ENCODE data around the gene MAP3K15.

The MAP3K15 gene

DNA sequence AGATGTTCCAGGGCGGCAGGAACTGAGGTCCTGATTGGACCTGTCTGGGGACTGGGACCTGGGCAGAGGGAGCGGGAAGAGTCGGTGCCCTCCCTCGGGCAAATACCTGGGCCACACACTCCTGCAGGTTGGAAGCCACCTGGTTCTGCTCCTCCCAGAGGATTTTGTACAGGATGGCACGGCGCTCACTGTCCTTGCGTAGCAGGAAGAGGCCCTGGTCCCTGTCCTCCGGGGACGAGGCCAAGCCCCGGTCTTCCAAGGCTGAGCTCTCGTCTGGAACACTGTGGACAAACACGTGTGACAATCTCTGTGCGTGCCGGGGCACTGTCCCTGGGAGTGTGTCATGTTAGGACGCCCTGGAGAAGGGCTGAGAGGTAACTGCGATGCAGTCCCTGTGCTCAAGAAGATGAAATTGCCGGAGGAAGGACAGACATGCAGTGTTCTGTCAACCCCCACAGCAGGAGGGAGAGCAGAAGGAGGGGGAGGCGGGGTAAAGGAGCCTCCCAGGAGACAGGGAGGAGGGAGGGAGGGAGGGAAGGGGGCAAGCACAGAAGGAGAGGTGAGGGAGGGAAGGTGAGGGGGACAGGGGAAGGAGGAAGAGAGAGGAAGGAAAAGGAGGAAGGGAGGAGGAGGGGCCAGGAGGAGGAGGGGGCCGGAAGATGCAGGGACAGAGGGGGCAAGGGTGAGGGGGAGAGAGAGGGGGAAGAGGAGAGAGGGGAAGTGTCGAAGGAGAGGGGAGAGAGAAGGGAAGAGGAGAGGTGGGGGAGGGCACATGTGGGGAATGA lies 142.6 kb downstream of the MAP3K15 start:
- TF ChIP-seq, protein P1, sequence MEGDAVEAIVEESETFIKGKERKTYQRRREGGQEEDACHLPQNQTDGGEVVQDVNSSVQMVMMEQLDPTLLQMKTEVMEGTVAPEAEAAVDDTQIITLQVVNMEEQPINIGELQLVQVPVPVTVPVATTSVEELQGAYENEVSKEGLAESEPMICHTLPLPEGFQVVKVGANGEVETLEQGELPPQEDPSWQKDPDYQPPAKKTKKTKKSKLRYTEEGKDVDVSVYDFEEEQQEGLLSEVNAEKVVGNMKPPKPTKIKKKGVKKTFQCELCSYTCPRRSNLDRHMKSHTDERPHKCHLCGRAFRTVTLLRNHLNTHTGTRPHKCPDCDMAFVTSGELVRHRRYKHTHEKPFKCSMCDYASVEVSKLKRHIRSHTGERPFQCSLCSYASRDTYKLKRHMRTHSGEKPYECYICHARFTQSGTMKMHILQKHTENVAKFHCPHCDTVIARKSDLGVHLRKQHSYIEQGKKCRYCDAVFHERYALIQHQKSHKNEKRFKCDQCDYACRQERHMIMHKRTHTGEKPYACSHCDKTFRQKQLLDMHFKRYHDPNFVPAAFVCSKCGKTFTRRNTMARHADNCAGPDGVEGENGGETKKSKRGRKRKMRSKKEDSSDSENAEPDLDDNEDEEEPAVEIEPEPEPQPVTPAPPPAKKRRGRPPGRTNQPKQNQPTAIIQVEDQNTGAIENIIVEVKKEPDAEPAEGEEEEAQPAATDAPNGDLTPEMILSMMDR (conservative IDR thresholded peaks at IDR 0.05; ENCODE audit: low read depth, low read length): no peak
- peak; percentile 10 for DNase-seq (ENCODE audit: low read depth)
- peak overlapping the region; percentile 48 for H3K4me3 ChIP-seq (ENCODE audit: low read depth, low read length)

DNA sequence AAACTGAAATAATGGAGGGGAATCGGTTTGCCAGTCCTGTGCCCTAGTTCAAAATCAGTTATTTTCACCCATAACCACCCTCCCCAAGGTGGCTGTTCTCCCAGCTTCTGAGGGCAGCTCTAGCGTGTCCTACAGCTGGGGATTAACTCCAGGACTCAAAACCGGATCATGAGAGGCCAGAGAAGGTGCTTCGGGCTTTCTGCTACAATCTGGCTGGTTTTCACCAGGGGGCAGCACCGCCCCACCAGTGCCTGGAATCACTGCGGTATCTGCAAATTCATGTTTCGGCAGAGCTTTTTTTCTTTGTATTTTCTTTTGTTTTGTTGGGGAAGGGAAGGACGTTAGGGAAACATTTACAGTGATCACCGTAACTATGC lies 143.2 kb downstream of the MAP3K15 start:
- TF ChIP-seq, protein P1 (conservative IDR thresholded peaks at IDR 0.05; ENCODE audit: low read depth, low read length): peak; percentile 83
- DNase-seq (ENCODE audit: low read depth): peak; percentile 79
- H3K4me3 ChIP-seq (ENCODE audit: low read depth, low read length): peak overlapping the region; percentile 48

DNA sequence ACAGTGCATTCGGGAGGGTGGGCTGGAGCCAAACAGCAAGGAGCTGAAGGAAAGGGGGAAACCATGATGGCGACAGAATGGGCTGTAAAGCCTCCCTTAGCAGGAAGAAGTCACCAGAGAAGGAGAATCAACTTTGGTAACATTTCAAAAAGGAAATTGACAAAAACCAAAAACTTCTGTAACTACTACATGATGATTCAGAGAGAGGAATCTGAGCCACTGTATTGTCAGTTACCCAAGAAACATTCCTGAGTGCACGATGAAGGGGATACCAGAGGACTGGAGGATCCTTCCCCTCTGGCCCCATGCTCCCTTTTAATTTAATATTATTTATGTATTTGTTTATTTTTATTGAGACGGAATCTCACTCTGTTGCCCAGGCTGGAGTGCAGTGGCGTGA lies 145.2 kb downstream of the MAP3K15 start:
- H3K4me3 ChIP-seq (ENCODE audit: low read depth, low read length): no peak overlapping the region
- TF ChIP-seq, protein P1 (conservative IDR thresholded peaks at IDR 0.05; ENCODE audit: low read depth, low read length): no peak
- DNase-seq (ENCODE audit: low read depth): peak; percentile 49

DNA sequence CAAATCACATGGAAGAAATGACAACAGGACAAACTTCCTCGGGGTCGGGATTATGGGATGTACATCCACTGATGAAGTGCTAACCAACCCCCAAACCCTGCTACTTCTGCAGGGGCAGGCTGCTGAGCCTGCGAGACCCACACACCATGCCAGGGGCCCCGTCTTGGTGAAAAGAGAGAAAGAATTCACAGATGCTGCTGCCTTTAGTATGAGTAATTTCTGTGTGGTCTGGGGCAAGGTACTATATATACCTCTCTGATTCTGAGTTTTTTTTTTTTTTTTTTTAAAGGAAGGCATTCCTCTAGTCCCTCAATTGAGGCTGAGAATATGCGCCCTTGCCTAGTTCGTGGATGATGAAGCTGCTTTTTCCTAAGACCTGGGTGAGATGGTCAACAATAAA lies 146.7 kb downstream of the MAP3K15 start:
- no peak overlapping the region for H3K4me3 ChIP-seq (ENCODE audit: low read depth, low read length)
- DNase-seq (ENCODE audit: low read depth): no peak
- TF ChIP-seq, protein P1 (conservative IDR thresholded peaks at IDR 0.05; ENCODE audit: low read depth, low read length): no peak

DNA sequence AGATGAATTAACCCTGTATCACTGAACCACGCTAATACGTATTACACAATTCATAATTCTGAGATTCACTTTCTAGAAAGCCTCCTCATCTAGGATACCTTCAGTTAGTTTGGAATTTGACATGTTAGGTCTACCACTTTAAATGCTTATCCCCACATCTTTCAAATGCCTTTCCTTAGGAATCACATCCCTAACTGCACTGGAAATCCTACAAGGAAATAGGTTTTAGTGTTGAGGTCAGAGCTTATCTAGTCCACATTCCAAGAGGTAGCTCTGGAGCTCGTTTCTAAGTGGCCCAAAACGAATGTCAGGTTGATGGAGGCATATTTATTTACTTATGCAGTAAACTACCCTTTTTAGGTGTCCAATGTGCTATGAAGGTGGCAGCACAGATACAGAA lies 153.6 kb downstream of the MAP3K15 start:
- TF ChIP-seq, protein P1 (conservative IDR thresholded peaks at IDR 0.05; ENCODE audit: low read depth, low read length): no peak
- DNase-seq (ENCODE audit: low read depth): no peak
- H3K4me3 ChIP-seq (ENCODE audit: low read depth, low read length): no peak overlapping the region

DNA sequence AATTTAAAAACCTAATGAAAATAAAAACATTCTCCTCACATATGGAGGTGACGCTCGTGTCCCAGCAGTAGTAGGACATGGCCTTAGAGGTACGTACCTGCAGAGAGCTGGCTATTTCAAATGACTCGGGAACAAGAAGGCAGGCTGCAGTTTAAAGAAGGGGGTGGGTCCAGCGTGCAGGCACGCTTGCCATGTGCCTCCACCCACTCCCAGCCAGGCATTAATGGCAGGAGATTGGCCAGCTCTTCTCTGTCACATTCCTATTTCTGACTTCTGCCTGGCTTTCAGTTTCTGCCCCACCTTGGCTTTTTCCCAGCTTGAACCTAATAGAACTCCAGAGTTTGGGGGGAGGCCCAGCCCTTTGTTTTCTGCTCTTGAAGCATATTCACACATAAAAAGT lies 154.4 kb downstream of the MAP3K15 start:
- TF ChIP-seq, protein P1 (conservative IDR thresholded peaks at IDR 0.05; ENCODE audit: low read depth, low read length): no peak
- no peak for DNase-seq (ENCODE audit: low read depth)
- H3K4me3 ChIP-seq (ENCODE audit: low read depth, low read length): no peak overlapping the region

DNA sequence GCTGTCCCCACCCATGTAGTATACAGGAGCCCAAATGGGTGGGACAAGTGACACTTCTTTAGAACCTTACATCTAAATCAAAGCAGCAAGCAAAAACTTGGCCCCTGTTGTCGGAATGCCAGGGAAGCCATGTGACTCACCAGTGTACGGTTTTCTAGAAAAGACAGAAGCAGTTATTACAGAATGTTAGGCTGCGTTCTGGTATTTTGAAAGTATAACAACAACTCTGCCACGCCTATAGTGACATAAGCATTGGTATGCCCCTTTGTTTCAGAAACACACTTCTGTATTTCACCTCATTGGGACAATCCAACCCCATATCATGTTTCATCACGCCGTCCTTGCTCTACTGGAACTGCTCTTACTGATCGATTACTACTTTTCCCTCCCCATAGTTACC lies 156.8 kb downstream of the MAP3K15 start:
- no peak for DNase-seq (ENCODE audit: low read depth)
- H3K4me3 ChIP-seq (ENCODE audit: low read depth, low read length): no peak overlapping the region
- TF ChIP-seq, protein P1 (conservative IDR thresholded peaks at IDR 0.05; ENCODE audit: low read depth, low read length): no peak

Data from choroid plexus epithelial cell (primary cell).